ENCODE data around the gene PA2G4. TPM values are rescaled to one million over a fixed set of nuclear protein-coding genes. Genes with fewer than 3 reads are reported as not detected.
A peak's percentile ranks its signal among the peaks of the same experiment; 100 is the strongest.
"Not testable (repeated sequence)": the region's sequence is repeated elsewhere in the genome, so short reads cannot be mapped to it uniquely, and the experiment has no call there.

The PA2G4 gene
- total RNA-seq (2014; rRNA removed; shearing (Covaris generic)), result 184 and 190 TPM in 2 replicates

DNA sequence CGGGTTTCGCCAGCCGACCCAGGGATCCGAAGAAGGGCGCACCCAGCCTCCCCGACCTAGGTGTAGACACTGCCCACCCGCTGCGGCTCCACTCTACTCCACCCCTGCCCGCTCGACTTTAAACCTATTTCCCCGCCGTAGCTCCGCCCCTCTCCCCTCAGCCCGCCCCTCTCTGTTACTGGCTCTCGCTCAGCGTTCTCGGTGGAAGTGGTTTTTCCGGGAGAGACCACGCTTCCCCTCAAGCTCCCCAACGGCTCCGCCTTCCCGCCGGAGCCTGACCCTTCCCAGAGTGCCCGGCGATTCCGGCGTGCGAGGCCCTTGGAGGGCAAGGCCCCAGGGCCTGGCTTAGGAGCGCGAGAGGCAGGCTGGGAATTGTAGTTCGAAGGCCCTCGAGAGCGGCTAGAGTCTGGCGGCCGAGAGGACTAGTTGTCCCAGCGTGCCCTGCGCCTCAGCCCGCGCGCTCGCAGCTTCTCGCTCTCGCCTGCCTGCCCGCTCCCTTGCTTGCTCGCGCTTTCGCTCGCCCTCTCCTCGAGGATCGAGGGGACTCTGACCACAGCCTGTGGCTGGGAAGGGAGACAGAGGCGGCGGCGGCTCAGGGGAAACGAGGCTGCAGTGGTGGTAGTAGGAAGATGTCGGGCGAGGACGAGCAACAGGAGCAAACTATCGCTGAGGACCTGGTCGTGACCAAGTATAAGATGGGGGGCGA lies at the start of gene PA2G4:
Gene PA2G4 (plus strand): TSS at position 451 of the 706 bp plus-strand sequence. CDS start 179 bp downstream, at position 630.
- DNase-seq (ENCODE audit: low read depth), result peak; percentile 98

DNA sequence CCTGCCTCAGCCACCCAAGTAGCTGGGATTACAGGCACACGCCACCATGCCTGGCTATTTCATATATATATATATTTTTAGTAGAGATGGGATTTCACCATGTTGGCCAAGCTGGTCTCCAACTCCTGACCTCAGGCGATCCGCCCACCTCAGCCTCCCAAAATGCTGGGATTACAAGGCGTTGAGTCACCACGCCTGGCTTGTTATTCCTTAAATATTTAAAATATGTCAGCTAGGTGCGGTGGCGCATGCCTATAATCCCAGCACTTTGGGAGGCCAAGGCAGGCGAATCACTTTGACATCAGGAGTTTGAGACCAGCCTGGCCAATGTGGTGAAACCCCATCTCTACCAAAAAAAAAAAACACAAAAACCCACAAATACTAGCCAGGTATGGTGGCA lies 44.4 kb upstream of the PA2G4 start:
- peak; percentile 54 for DNase-seq (ENCODE audit: low read depth)

DNA sequence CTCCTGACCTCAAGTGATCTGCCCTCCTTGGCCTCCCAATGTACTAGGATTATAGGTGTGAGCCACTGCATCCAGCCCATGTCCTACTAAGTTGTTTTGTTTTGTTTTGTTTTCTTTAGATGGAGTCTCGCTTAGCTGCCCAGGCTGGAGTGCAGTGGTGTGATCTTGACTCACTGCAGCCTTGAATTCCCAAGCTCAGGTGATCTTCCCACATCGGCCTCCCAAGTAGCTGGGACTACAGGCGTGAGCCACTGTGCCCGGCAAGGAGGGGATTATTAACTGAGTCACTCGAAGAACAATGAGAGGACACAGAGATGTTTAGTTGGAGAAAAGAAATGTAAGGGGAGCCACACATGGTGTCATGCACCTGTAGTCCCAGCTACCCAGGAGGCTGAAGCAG lies 42.4 kb upstream of the PA2G4 start:
- no peak for DNase-seq (ENCODE audit: low read depth)

DNA sequence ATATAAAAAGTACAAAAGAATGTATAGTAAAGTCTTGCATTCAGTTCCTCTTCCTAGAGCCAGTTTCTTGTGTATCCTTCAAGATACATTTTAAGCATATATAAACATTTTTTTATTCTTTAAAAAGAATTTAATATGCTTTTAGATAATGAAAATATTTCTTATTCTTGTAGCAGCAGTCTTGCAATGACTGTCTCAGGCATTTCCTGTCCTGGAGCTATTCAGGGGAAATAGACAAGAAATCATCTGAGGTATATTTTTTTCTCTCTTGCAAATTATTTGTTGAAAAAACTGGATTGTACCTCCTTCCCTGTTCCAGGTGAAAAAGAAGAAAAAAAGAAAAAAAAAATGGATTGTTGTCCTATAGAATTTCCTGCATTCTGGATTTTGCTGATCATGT lies 41.4 kb upstream of the PA2G4 start:
- no peak for DNase-seq (ENCODE audit: low read depth)

DNA sequence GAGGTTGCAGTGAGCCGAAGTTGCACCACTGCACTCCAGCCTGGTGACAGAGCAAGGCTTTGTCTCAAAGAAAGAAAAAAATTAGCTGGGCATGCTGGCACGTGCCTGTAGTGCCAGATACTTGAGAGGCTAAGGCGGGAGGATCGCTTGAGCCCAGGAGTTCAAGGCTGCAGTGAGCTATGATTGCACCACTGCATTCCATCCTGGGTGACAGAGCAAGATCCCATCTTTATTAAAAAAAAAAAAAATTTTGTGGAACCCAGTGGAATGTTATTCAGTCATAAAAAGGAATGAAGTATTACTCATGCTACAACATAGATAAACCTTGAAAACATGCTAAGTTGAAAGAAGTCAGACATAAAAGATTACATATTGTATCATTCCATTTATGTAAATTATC lies 32.7 kb upstream of the PA2G4 start:
- no peak for DNase-seq (ENCODE audit: low read depth)

DNA sequence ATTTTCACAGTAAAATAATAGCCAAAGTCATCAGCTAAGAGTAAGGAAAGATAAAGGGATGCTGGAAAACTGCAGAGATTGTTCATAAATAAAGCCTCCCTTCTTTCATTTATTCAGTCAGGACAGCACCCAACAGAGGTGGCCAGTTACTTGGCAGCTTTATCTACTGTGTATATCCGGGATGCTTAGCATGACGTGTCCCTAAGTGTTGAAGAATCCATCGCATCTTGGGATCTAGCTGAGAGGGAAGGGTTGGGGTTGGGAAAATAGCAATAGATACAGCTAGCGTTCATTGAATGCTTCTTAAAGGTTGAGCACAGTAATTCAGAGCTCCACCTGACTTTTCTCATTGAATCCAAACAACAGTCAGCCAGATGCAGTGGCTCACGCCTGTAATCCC lies 30.0 kb upstream of the PA2G4 start:
- no peak for DNase-seq (ENCODE audit: low read depth)

DNA sequence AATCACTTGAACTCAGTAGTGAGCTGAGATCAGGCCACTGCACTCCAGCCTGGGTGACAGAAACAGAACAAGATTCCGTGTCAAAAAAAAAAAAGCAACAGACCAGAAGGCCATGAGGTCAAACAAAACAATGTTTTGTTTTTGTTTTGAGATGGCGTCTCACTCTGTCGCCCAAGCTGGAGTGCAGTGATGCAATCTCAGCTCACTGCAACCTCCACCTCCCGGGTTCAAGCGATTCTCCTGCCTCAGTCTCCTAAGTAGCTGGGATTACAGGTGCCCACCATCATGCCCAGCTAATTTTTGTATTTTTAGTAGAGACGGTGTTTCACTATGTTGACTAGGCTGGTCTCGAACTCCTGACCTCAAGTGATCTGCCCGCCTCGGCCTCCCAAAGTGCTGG lies 26.4 kb upstream of the PA2G4 start:
- not testable (repeated sequence) for DNase-seq (ENCODE audit: low read depth)

DNA sequence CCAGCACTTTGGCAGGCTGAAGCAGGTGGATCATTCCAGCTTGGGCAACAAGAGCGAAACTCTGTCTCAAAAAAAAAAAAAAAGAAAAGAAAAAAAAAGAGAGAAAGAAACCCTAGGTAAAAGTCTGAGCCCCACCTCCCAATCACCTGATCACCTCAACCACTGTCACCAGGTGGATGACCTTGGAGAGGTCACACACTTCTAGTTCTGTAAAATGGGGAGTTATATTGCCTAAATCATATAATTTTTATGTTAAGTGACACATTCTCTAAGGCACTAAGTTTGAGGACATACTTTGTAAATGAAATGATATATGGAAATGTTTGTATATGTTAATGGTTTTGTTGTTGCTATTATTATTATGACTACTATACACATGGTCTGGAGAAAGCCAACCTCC lies 25.9 kb upstream of the PA2G4 start:
- no peak for DNase-seq (ENCODE audit: low read depth)

DNA sequence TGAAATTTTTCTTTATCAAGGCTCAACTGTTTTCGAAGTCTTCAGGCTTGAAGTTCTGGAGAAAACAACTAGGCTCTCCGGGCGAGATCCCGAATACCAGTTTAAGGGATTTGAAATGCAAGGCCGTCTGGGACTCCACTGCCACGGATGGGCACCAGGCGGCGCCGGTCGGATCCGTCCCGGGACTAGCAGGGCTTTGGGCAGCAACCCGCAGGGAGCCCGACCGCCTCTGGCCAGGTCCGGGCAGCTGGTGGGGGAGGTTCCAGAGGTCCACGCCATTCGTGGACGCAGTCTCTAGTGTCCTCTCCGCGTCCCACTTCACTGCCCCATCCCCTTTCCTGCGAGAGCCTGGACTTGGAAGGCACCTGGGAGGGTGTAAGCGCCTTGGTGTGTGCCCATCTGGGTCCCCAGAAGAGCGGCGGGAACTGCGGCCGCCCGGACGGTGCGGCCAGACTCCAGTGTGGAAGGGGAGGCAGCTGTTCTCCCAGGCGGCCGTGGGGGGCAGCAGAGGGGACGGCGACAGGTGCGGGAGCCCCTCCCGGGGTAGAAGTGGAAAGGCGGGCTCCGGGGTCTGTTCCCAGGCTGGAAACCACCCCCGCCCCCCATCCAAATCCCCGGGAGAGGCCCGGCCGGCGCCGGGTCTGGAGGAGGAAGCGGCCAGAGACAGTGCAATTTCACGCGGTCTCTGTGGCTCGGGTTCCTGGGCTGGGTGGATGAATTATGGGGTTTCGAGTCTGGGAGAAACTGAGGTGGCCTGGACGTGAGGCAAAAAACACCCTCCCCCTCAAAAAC lies 25.2 kb upstream of the PA2G4 start:
- DNase-seq (ENCODE audit: low read depth), result peak; percentile 77

DNA sequence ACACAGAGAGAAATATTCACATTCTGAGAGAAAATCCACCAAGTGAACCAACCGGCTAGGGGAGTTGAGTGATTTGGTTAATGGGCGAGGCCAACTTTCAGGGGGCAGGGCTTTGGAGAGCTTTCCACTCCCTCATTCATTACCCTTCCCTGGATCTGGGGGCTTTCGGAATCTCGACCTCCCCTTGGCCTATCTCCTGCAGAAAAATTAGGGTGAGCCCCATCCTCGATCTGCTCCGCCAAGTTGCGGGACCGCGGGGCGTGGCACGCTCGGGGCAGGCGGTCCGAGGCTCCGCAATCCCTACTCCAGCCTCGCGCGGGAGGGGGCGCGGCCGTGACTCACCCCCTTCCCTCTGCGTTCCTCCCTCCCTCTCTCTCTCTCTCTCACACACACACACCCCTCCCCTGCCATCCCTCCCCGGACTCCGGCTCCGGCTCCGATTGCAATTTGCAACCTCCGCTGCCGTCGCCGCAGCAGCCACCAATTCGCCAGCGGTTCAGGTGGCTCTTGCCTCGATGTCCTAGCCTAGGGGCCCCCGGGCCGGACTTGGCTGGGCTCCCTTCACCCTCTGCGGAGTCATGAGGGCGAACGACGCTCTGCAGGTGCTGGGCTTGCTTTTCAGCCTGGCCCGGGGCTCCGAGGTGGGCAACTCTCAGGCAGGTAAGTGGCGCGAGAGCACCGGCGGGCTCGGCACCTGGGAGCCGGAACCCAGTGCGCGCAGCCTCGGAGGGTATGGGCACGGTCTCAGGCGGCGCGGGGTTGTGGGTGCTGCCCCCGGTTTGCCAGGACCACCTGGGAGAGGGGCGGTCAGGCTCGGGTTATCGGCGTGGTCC lies 24.4 kb upstream of the PA2G4 start, which contains the start of gene ERBB3:
Gene ERBB3 (plus strand): TSS at position 443 of the 833 bp plus-strand sequence. CDS start 136 bp downstream, at position 579.
- DNase-seq (ENCODE audit: low read depth), result peak; percentile 80

DNA sequence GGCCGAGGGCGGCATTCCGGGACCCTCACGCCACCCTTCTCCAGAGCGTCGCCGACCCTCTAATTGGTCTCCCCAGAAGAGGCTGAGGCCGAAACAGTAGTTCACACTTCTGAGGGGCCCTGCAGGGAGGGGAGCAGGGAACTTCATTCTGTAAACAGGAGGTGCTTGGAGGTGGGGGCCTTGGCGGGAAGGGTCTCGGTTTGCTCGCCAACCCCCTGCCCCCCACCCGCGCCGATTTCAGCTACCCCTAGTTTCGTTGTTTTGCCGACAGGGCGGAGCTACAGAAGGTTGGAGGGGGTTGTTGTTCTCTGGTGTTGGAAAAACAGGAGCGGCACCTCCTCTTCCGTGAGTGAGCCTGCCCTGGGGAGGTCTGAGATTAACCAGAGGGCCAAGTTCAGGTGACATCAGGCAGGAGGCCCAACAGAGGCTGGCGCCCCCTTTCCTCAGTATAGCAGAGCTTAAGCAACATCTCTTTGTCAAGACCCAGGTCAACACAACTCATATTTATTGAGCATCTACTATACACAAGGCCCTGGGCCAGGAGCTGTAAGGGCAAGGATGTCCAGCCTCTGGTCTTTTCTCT lies 23.7 kb upstream of the PA2G4 start:
- no peak for DNase-seq (ENCODE audit: low read depth)

DNA sequence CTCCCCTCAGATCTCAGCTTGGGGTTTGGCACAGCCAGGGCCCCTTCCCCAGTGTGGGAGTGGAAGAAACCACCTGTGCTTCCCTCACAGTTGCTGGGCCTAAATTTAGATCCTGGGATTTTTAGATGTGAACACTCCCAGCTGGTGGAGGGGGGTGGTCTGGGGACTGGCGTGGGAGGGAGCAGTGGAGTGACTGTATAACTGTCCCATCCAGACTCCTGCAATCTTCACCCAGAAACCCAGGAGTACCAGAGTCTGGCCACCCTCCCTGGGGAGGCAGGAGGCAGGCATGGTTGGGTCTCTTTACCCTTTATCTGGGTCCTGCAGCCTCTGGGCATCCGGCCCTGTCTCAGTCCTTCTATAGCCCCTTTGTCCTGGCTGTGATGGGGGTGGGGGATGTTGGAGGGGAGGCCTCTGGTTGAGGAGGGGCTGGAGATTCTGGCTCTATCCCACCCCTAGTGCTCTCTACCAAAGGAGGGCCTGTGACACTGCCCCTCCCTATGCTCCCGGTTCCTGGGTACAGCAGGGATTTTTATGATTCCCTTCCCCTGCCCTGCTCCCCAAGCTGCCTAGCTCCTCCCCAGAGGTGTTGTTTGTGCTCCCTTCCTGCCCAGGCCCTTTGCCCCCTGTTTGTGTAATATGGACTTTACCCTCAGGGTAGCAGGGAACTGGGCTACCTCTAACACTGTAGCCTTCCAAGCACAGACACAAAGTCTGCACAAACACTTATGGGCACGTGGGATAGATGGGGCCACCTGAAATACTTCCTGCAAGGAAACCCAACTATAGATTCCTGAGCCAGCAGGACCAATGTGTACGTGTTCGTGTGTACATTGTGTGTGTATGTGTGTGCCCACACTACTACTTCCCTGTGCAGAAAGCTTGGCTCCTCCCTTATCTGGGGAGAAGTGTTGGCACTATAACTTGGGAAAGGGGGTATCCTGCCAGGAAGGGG lies 22.7 kb upstream of the PA2G4 start:
- peak; percentile 14 for DNase-seq (ENCODE audit: low read depth)

DNA sequence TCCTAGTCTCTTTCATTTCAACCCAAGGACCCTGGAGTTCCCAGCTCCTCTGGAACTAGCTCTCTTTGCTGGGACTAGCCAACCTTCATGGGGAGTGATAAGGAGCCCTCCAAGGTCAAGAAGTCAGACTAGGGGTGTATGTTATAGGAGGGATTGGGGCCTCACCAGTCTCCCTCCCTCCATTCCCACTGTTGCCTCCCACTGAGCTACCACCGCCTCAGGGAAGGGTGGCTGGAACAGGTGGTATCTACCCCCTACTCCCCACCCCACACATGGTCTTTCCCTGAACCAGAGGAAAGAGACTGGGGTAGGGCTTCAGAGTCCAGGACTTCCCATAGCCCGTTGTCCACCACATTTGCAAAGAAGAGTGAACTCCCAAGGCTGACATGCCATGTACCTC lies 22.0 kb upstream of the PA2G4 start:
- DNase-seq (ENCODE audit: low read depth), result no peak

DNA sequence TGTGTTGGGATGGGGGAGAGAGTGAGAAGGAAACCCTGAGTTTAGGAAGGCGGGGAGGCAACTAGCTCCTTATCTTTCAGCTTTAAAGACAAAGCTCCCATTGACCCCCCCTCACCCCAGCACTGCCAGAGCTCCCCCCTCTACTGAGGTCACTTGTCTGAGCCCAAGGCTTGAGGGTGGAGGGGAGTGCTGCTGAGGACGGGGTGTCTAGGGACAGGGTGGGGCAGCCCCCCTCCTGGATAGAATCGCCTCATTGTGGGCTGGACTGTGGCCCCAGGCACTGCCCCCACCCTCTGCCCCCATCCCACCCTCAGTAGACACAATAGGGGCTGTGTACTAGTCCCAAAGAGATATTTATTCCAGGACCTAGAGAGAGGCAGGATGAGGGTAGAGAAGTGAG lies 21.4 kb upstream of the PA2G4 start:
- peak; percentile 41 for DNase-seq (ENCODE audit: low read depth)

DNA sequence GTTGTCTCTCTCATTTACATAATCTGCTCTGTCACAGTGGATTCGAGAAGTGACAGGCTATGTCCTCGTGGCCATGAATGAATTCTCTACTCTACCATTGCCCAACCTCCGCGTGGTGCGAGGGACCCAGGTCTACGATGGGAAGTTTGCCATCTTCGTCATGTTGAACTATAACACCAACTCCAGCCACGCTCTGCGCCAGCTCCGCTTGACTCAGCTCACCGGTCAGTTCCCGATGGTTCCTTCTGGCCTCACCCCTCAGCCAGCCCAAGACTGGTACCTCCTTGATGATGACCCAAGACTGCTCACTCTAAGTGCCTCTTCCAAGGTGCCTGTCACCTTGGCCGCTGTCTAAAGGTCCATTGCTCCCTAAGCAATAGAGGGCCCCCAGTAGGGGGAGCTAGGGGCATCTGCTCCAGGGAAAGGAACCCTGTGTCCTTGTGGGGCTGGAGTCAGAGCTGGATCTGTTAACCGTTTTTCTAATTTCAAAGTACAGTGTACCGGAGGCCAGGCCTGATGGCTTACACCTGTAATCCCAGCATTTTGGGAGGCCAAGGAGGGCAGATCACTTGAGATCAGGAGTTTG lies 19.3 kb upstream of the PA2G4 start:
- peak; percentile 16 for DNase-seq (ENCODE audit: low read depth)

DNA sequence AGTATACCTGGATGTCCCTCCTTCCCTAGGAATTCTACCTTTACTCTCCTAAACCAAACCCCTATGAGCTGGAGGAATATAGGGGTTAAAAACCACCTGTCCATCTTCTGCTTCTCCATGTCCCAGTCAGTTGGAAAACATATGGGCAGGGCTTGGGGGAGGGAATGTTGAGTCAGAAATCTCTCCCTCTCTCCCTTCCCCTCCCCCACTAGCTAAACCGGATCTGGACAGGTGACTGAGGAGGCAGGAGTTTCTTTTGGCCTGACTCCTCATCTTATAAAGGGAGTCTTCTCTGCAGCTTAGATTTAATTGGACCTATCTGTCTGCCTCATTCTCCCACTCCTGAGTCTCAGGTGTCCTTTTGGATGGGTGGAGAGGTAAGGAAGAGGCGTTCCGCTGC lies 18.3 kb upstream of the PA2G4 start:
- DNase-seq (ENCODE audit: low read depth), result no peak

DNA sequence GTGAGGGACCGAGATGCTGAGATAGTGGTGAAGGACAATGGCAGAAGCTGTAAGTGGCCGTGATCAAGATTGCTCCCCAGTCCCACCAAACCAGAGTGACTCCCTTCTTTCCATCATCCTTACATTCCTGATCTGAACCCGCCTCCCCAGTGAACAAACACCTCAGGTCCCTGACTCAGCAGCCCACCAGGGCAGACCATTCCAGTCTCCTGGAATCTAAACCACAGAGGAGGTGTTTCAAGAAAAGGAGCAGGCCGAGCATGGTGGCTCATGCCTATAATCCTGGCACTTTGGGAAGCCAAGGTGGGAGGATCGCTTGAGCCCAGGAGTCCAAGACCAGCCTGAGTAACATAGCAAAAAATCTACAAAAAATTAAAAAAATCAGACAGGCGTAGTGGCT lies 17.8 kb upstream of the PA2G4 start:
- no peak for DNase-seq (ENCODE audit: low read depth)

DNA sequence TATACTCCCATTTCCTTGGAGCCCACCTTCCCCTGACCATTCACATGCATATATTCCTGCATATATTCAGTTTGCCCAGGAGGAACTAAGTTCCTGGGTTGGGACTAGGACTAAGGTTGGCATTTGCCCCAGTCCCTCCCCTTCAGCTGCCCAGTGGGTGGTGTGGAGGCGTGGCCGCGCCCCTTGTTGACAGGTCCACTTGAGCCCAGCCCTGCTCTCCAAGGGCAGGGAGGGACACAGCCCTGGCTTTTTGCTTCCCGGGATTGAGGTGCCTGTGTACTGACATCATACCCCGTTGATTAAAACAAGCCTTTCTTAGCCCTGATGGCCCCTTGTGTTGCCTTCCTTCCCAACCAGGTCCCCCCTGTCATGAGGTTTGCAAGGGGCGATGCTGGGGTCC lies 17.1 kb upstream of the PA2G4 start:
- DNase-seq (ENCODE audit: low read depth), result peak; percentile 13

DNA sequence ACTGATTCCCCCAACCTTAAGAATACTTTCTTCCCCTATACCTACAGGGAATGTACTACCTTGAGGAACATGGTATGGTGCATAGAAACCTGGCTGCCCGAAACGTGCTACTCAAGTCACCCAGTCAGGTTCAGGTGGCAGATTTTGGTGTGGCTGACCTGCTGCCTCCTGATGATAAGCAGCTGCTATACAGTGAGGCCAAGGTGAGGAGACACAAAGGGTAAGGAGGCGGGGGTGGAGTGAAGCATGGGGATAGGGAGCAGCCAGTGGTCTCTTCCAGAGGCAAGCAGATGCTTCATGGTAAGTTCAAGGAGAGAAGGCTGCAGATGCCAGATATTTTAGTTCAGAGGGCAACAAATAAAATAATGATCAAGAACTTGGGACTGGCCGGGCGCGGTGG lies 6.6 kb upstream of the PA2G4 start:
- DNase-seq (ENCODE audit: low read depth), result no peak

DNA sequence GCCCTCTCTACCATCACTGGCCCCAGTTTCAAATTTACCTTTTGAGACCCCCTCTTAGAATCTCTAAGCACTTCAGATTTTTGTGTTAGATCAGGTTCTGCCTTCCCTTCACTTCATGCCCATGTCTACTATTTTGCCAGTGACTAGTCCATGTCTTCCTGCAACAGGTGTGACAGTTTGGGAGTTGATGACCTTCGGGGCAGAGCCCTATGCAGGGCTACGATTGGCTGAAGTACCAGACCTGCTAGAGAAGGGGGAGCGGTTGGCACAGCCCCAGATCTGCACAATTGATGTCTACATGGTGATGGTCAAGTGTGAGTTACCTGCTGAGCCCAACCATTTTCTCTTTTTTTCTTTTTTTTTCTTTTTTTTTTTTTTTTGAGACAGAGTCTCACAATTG lies 5.8 kb upstream of the PA2G4 start:
- no peak for DNase-seq (ENCODE audit: low read depth)
